ENCODE results near the gene BRD9. TPM values are rescaled to one million over a fixed set of nuclear protein-coding genes. Genes with fewer than 3 reads are reported as not detected.
A peak's percentile ranks its signal among the peaks of the same experiment; 100 is the strongest.
"Not testable (repeated sequence)": the region's sequence is repeated elsewhere in the genome, so short reads cannot be mapped to it uniquely, and the experiment has no call there.

The BRD9 gene
- total RNA-seq, 2 donors from 2014 or later: 15.0 to 16.1 TPM

- peak; percentile 77 for DNase-seq (ENCODE audit: low spot score)
These were observed 30.8 kb upstream of the BRD9 start for GRCh38 chr5:923281-923873.

GRCh38 chr5:922436-923280 lies 30.1 kb upstream of the BRD9 start:
- Histone ChIP-seq H3K4me3 (no peak overlapping the region), H3K27me3 (no peaks in the 10 kb centered on the region), H3K4me1 (peaks cover 0 to 11% of the 10 kb centered on the region in 2 donors), H3K9me3 (no peaks in the 10 kb centered on the region), H3K36me3 (no peaks in the 10 kb centered on the region), H3K27ac (no peak overlapping the region)
- no peak for TF ChIP-seq CTCF (IDR thresholded peaks at IDR 0.05)
- no peak for DNase-seq (ENCODE audit: low spot score)

More at GRCh38 chr5:923281-923873, 30.8 kb upstream of the BRD9 start:
- Histone ChIP-seq H3K9me3 (no peaks in the 10 kb centered on the region), H3K27me3 (no peaks in the 10 kb centered on the region), H3K36me3 (no peaks in the 10 kb centered on the region), H3K27ac (no peak overlapping the region), H3K4me1 (peaks cover 0 to 11% of the 10 kb centered on the region in 2 donors), H3K4me3 (no peak overlapping the region)
- peak; percentile 59 to 92 for TF ChIP-seq CTCF (IDR thresholded peaks at IDR 0.05)

- no peaks in the 10 kb centered on the region for H3K36me3 ChIP-seq
- no peak overlapping the region for H3K4me3 ChIP-seq
- H3K4me1 ChIP-seq: peaks cover 0 to 7% of the 10 kb centered on the region in 2 donors
- DNase-seq (ENCODE audit: low spot score): no peak
- H3K27ac ChIP-seq: no peak overlapping the region
- TF ChIP-seq CTCF (IDR thresholded peaks at IDR 0.05): no peak
- H3K9me3 ChIP-seq: no peaks in the 10 kb centered on the region
- no peaks in the 10 kb centered on the region for H3K27me3 ChIP-seq
These were observed 29.1 kb upstream of the BRD9 start for GRCh38 chr5:921456-922435.

DNA sequence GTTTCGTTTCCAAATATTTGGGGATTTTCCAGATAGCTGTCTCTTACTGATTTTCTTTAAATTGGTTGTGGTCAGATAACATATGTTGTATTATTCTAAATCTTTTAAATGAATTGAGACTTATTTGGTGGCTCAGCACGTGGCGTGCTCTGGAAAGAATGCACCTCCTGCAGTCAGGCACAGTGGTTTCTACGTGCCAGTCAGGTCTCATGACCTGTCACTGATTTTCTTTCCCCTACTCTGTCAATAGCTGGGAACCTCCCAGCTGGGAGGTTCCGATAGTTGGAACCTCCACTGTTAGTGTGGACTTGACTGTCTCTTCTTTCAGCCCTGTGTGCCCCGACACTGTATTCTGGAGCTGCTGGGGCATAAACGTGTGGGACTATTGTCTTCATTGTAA lies 27.7 kb upstream of the BRD9 start:
- no peaks in the 10 kb centered on the region for H3K9me3 ChIP-seq
- DNase-seq (ENCODE audit: low spot score): no peak
- H3K27me3 ChIP-seq: no peaks in the 10 kb centered on the region
- no peak overlapping the region for H3K4me3 ChIP-seq
- TF ChIP-seq CTCF (IDR thresholded peaks at IDR 0.05): no peak
- peaks cover 0 to 7% of the 10 kb centered on the region in 2 donors for H3K4me1 ChIP-seq
- H3K27ac ChIP-seq: no peak overlapping the region
- H3K36me3 ChIP-seq: no peaks in the 10 kb centered on the region

DNA sequence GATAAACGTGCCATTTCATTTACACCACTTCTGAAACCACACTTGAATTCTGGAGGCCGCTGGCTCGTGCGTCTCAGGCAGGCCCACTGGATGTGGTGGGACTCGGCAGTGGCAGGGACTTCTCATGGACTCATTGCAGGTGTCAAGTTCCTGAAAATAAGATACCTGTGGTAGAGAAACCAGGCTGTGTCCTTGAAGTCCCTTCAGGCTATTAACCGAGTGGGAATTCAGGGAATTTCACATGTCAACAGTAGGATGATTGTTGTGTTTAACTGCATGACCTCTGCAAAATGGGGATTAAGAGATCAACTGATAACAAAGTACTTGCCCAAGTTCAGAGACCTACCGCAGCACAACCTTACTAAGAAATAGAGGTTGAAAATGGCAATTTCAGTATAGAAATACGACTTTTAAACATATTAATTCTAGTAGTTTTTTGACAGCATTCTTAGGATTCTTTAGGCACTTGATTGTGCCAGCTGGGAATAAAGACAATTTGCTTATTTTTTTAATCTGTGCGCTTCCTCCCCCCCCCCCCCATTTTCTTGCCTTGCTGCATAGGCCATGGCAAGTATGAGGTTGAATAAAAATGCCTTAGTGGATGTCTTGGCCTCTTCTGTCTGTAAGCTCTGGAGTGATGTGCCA lies 26.9 kb upstream of the BRD9 start:
- peaks cover 0 to 7% of the 10 kb centered on the region in 2 donors for H3K4me1 ChIP-seq
- no peak for TF ChIP-seq CTCF (IDR thresholded peaks at IDR 0.05)
- no peaks in the 10 kb centered on the region for H3K36me3 ChIP-seq
- no peaks in the 10 kb centered on the region for H3K27me3 ChIP-seq
- H3K4me3 ChIP-seq: no peak overlapping the region
- H3K9me3 ChIP-seq: no peaks in the 10 kb centered on the region
- no peak overlapping the region for H3K27ac ChIP-seq
- no peak for DNase-seq (ENCODE audit: low spot score)

DNA sequence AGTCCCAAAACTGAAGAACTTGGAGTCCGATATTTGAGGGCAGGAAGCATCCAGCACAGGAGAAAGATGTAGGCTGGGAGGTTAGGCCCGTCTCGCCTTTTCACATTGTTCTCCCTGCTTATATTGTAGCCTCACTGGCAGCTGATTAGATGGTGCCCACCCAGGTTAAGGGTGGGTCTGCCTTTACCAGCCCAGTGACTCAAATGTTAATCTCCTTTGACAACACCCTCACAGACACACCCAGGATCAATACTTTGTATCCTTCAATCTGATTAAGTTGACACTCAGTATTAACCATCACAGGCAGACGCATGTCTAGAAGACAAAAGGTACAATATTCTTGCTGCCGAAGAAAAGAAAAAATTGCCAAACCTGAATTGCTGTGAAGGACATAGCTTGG lies 26.1 kb upstream of the BRD9 start:
- H3K27me3 ChIP-seq; H3K4me1 ChIP-seq; H3K36me3 ChIP-seq; H3K4me3 ChIP-seq; DNase-seq (ENCODE audit: low spot score); H3K27ac ChIP-seq; H3K9me3 ChIP-seq: not testable (repeated sequence)

Measured in right atrium auricular region (tissue), 2 donors.